Suprapubic skin (tissue), 4 donors: ENCODE measurements around the gene EAF2. TPM values are rescaled to one million over a fixed set of nuclear protein-coding genes. Genes with fewer than 3 reads are reported as not detected.
A peak's percentile ranks its signal among the peaks of the same experiment; 100 is the strongest.

Experiments used
- DNase-seq, 2 donors: peaks; one replicate each; pipeline ENCODE4 v3.0.0-alpha.2; 2019; ENCODE audit warnings: low spot score in 2 of 2
- H3K27ac ChIP-seq: fragments of 200-600 bp; sonication (generic); one replicate; pipeline ENCODE4 v1.5.1; 2019
- H3K27me3 ChIP-seq: fragments of 200-600 bp; sonication (generic); one replicate; pipeline ENCODE4 v1.5.1; 2019
- H3K36me3 ChIP-seq: fragments of 200-600 bp; sonication (generic); one replicate; pipeline ENCODE4 v1.5.1; 2019
- H3K4me1 ChIP-seq: fragments of 200-600 bp; sonication (generic); one replicate; pipeline ENCODE4 v1.5.1; 2019
- H3K4me3 ChIP-seq: fragments of 200-600 bp; sonication (generic); one replicate; pipeline ENCODE4 v1.5.1; 2019; ENCODE audit warnings: mild to moderate bottlenecking
- H3K9me3 ChIP-seq: fragments of 200-600 bp; sonication (generic); one replicate; pipeline ENCODE4 v1.5.1; 2019
- EP300 ChIP-seq: sonication (generic); formaldehyde crosslinking; IDR thresholded peaks from one replicate; pipeline ENCODE4 v1.6.1; 2017; ENCODE audit warnings: antibody characterized with exemption
- POLR2A ChIP-seq, 2 donors: fragments of 450-650 bp; IDR thresholded peaks; one replicate each; pipeline ENCODE4 v1.6.1; 2017; ENCODE audit warnings: antibody characterized with exemption in 2 of 2, mild to moderate bottlenecking in 2 of 2, moderate library complexity in 2 of 2
- POLR2AphosphoS5 ChIP-seq, 3 donors: sonication (generic); formaldehyde crosslinking; IDR thresholded peaks; one replicate each; pipeline ENCODE4 v1.6.1; 2017; ENCODE audit warnings: antibody characterized with exemption in 3 of 3
- WGBS: methylation state at CpG from one replicate; pipeline ENCODE4 v1.1.5; 2018; 5-methylcytosine and 5-hydroxymethylcytosine counted together
- total RNA-seq, 4 donors: library from RNA; depleted of rRNA; stranded (reverse); fragments of >200 nt; gene quantifications; one replicate each; pipeline ENCODE4 v1.1.0, GENCODE V29; 2016
- TF ChIP-seq, protein P1 (sequence below), 2 donors: fragments of 200-600 bp in 1 of 2; fragments of 450-650 bp in 1 of 2; sonication (generic) in 1 of 2; IDR thresholded peaks; one replicate each; pipeline ENCODE4 v1.5.1; 2016 to 2019; ENCODE audit warnings: antibody characterized with exemption in 2 of 2, mild to moderate bottlenecking in 1 of 2, moderate library complexity in 1 of 2

Gene EAF2
- total RNA-seq: 1 to 10 TPM; 1.3 to 5.8 (median 2.6) TPM

DNA sequence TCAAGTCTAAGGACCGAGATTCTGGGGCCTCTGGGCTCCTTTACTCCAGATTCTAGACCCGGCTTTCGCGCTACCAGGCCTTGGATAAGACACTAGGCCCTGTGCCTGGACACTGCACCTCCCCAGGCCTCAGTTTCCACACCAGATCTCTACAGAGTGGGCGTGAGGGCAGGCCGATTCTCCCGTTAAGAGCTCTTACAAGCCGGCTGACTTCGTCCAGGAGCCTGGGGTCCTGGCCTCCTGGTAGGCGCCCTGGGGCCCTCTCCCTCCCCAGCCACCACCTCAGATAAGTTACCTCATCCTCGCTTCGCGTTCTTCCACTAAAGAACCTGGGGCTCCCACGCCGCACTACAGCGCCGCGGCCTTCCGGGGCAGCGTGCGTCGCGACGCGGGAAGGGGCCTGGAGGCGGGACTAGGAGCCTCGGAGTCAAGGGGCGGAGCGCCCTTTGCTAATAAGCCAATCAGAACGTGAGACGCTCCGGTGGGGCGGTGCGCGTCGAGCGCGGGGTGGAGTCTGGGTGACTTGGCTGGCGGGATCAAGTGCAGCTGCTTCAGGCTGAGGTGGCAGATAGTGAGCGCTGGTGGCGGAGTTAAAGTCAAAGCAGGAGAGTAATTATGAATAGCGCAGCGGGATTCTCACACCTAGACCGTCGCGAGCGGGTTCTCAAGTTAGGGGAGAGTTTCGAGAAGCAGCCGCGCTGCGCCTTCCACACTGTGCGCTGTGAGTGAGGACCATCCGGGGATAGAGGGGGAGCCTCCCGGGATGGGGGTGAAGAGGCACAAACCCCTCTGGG lies at the start of gene EAF2, which contains the start of gene IQCB1:
Gene EAF2 (plus strand): TSS at position 539 of the 794 bp plus-strand sequence. CDS start 77 bp downstream, at position 616.
Gene IQCB1 (minus strand): TSS at position 390 of the 794 bp plus-strand sequence. CDS start 6,100 bp downstream, outside the sequence.
- H3K9me3 ChIP-seq: no peaks in the 10 kb centered on the region
- peak within 1 kb of the TSS; percentile 69 for H3K4me3 ChIP-seq
- no peaks in the 10 kb centered on the region for H3K27me3 ChIP-seq
- H3K4me1 ChIP-seq: peaks cover 22% of the 10 kb centered on the region
- TF ChIP-seq POLR2A (IDR thresholded peaks at IDR 0.05) (peak in 1 of 2 donors; percentile 65), EP300 (no peak)
- under 1% methylated on average over 41 of the region's 54 CpGs for WGBS
- H3K27ac ChIP-seq: peak within 1 kb of the TSS; percentile 84
- H3K36me3 ChIP-seq: no peaks in the 10 kb centered on the region
- DNase-seq: peak; percentile 96 to 97

DNA sequence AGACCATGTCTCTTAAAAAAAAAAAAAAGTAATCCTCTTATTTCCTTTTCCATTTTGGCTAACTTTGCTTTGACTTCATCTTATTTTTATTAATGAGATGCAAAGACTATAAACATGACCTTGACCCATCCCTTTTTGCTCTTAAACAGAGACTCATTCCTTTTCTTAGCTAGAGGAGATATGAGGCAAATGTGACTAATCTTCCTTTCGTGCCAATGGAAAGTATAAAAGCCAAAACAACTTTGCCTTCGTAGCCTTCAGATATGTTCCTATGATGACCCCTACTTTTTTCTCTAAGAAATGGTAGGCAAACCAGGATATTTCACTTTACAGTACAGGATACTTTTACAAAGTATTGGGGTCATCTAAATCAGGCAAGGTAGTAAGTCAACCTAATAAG lies 48.5 kb upstream of the EAF2 start:
- no peak for TF ChIP-seq POLR2AphosphoS5 (IDR thresholded peaks at IDR 0.05)
- no peak for TF ChIP-seq POLR2A (IDR thresholded peaks at IDR 0.05)
- TF ChIP-seq EP300: no peak
- TF ChIP-seq, protein P1, sequence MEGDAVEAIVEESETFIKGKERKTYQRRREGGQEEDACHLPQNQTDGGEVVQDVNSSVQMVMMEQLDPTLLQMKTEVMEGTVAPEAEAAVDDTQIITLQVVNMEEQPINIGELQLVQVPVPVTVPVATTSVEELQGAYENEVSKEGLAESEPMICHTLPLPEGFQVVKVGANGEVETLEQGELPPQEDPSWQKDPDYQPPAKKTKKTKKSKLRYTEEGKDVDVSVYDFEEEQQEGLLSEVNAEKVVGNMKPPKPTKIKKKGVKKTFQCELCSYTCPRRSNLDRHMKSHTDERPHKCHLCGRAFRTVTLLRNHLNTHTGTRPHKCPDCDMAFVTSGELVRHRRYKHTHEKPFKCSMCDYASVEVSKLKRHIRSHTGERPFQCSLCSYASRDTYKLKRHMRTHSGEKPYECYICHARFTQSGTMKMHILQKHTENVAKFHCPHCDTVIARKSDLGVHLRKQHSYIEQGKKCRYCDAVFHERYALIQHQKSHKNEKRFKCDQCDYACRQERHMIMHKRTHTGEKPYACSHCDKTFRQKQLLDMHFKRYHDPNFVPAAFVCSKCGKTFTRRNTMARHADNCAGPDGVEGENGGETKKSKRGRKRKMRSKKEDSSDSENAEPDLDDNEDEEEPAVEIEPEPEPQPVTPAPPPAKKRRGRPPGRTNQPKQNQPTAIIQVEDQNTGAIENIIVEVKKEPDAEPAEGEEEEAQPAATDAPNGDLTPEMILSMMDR (IDR thresholded peaks at IDR 0.05): no peak
- no peak overlapping the region for H3K4me3 ChIP-seq
- H3K27ac ChIP-seq: no peak overlapping the region
- DNase-seq: no peak
- peaks cover 63% of the 10 kb centered on the region for H3K36me3 ChIP-seq
- no peaks in the 10 kb centered on the region for H3K27me3 ChIP-seq
- WGBS: 71% methylated on average over 2 of the region's 2 CpGs
- no peaks in the 10 kb centered on the region for H3K4me1 ChIP-seq
- H3K9me3 ChIP-seq: no peaks in the 10 kb centered on the region

DNA sequence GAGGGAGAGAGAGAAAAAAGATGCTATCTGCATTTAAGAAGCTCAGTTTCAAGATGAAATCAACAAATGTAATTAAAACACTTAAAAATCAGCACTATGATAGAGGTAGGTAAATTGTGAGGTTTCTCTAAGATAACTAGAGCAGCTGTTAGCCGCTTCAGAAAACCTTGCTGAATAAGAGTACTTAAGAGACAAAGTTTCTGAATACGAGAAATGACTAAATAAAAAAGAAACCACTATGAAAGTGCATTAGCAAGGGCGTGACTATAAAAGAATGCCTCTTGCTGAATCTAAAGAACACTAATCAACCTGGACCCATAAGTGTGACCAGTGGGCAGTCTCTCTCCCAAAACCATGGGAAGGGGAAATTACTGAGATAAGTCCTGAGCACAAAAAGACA lies 41.9 kb upstream of the EAF2 start:
- WGBS: 95% methylated on average over 3 of the region's 3 CpGs
- TF ChIP-seq EP300: no peak
- TF ChIP-seq, protein P1 (IDR thresholded peaks at IDR 0.05): no peak
- no peak for TF ChIP-seq POLR2AphosphoS5 (IDR thresholded peaks at IDR 0.05)
- TF ChIP-seq POLR2A (IDR thresholded peaks at IDR 0.05): no peak
- no peaks in the 10 kb centered on the region for H3K27me3 ChIP-seq
- peaks cover 37% of the 10 kb centered on the region for H3K36me3 ChIP-seq
- no peaks in the 10 kb centered on the region for H3K4me1 ChIP-seq
- no peak for DNase-seq
- no peak overlapping the region for H3K27ac ChIP-seq
- H3K9me3 ChIP-seq: no peaks in the 10 kb centered on the region
- H3K4me3 ChIP-seq: no peak overlapping the region

DNA sequence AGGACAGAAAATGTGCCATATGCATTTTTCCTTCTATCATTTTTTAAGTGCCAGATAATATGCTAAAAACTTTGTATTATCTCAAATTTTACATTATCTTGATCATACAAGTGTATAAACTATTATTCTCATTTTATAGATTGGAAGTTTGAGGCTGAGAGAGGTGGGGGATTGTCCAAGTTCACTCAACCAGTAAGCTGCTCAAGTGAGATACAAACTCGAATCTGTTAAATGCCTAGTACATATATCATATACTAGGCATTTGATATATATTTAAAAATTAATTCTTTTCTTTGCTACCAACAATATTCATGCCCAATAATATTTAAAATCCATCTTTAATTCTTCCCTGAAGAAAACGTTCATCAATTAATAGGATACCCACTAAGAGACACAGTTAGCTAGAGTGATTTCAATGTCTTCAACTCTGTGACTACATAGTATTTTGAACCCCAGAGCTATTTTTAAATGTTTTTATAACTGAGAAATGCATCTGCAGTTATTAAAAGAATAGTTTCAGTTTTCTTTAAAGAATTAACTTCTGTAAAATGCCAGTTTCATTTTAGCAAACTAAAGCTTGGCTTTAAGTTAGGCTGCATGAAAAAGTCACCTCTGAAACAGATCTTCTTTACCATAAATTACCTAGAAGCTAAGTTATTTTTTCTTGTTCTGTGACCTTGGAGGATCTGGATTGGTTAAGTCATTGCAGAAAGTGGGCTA lies 40.6 kb upstream of the EAF2 start:
- Histone ChIP-seq H3K9me3 (no peaks in the 10 kb centered on the region), H3K27ac (no peak overlapping the region), H3K27me3 (no peaks in the 10 kb centered on the region), H3K36me3 (peaks cover 25% of the 10 kb centered on the region), H3K4me1 (no peaks in the 10 kb centered on the region), H3K4me3 (no peak overlapping the region)
- TF ChIP-seq EP300 (no peak), POLR2A (IDR thresholded peaks at IDR 0.05) (no peak), POLR2AphosphoS5 (IDR thresholded peaks at IDR 0.05) (no peak)
- TF ChIP-seq, protein P1 (IDR thresholded peaks at IDR 0.05): no peak
- DNase-seq: no peak
- WGBS: 95% methylated on average over 2 of the region's 2 CpGs

DNA sequence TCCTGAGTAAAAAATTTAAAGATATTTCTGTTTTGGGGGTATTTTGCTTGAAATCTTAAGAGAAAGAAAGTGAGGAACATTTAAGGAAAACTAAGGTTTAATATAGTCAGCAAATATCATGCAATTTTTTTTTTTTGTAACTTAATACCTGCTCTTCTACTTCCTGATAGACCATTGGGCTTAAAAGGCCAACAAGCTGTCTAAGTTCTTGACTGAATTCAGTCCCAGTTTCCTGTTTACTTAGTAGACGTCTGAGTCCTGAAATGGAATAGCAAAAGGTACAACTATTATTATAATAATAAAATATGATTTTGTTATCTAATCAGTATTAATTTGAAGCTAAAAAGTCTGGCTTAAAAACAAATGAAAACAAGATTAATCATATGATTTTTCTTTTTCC lies 38.0 kb upstream of the EAF2 start:
- H3K9me3 ChIP-seq: no peaks in the 10 kb centered on the region
- DNase-seq: no peak
- no peaks in the 10 kb centered on the region for H3K4me1 ChIP-seq
- WGBS: 76% methylated on average over 1 of the region's 1 CpG
- TF ChIP-seq EP300: no peak
- no peak overlapping the region for H3K27ac ChIP-seq
- H3K4me3 ChIP-seq: no peak overlapping the region
- H3K27me3 ChIP-seq: no peaks in the 10 kb centered on the region
- H3K36me3 ChIP-seq: peaks cover 8% of the 10 kb centered on the region

DNA sequence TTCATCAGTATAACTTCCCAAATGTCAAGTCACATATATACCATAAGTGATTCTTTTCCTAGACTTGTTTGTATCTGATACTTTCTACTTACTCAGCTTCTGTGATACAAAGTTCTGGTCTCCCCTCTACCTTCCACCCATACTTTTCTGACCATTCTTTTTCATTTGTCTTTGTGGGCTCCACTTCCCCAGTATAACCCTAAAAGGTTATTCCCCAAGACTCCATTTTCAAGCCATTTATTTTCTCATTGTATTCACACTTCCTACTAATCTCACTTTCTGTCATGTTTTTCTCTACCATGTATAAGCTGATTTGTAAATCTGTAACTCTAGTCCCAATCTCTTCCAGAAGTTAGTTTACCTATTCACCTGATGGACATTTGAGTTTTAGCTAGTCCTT lies 34.1 kb upstream of the EAF2 start:
- Histone ChIP-seq H3K4me1 (no peaks in the 10 kb centered on the region), H3K27me3 (no peaks in the 10 kb centered on the region), H3K4me3 (no peak overlapping the region), H3K27ac (no peak overlapping the region), H3K36me3 (peaks cover 20% of the 10 kb centered on the region), H3K9me3 (no peaks in the 10 kb centered on the region)
- TF ChIP-seq EP300 (no peak), POLR2AphosphoS5 (IDR thresholded peaks at IDR 0.05) (no peak), POLR2A (IDR thresholded peaks at IDR 0.05) (no peak)
- TF ChIP-seq, protein P1 (IDR thresholded peaks at IDR 0.05): no peak
- no peak for DNase-seq
